K562 treated with DMSO at 1 percent for 4 hours (cell line): Measurements from ENCODE around the gene RHOJ. TPM values are rescaled to one million over a fixed set of nuclear protein-coding genes. Genes with fewer than 3 reads are reported as not detected.

ENCODE experiments used
- total RNA-seq: library from RNA; unstranded; fragments of 300-600 nt; gene quantifications from 2 replicates; pipeline ENCODE4 v1.2.3, GENCODE V29; 2022; ENCODE audit not compliant: insufficient read depth

RHOJ gene
- total RNA-seq: not detected in 2 replicates

DNA sequence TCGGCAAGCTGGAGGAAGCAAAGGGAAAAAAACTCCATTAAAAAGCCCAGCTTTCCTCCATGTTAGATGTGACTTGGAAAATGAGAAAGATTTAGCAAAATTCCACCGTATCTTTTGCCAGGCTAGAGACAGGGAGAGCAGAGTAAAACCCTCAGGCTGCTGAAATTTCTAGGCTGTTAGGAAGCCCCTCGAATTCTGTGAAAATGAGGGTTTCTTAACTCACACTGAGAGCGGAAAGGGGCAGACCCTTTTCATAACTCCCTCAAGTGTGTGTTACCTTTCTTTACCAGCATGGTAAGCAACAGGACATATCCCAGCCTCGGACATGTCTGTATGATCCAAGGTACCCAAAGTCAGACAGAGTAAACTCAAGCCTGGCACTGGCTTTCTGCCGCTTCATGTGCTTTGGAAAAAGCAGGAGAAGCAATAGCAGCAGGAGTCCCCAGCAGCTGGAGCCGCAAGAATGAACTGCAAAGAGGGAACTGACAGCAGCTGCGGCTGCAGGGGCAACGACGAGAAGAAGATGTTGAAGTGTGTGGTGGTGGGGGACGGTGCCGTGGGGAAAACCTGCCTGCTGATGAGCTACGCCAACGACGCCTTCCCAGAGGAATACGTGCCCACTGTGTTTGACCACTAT lies at the start of gene RHOJ:
TSS of gene RHOJ (plus strand) at position 37 of the 637 bp plus-strand sequence. CDS start at position 464, 427 bp downstream.

DNA sequence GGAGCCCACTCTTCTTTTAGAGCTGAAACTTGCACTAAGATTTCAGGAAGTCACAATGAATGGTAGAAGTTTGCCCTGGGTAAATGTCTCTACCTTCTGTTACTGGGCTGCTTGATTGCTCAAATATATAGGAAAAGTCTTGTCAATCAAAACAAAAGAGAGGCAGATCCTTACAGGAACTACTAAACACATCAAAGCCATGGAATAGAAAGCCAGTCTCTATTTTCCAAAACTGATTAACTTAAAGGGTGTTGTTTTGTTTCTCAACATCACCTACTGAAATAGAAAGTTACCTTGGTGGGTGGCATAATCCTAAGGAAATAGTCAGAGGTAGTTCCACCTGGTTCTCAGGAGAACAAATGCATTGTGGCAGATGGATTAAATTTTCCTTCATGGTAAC lies 114.6 kb downstream of the RHOJ start, which contains the start of gene GPHB5:
TSS of gene GPHB5 (minus strand) at position 101 of the 400 bp plus-strand sequence. CDS start 1,086 bp downstream, outside the sequence.

Other genes with a start within 250 kb of the RHOJ start
- gene KCNH5, start 159.0 kb upstream of the RHOJ start, total RNA-seq: 0.19 and 0.62 TPM in 2 replicates
- gene GPHB5, start 114.5 kb downstream of the RHOJ start, total RNA-seq: not detected in 2 replicates